NCI-H524 treated with DMSO at 0.1 percent for 48 hours (cell line): ENCODE results near the gene PIP4P1.
"Not testable (repeated sequence)": the region's sequence is repeated elsewhere in the genome, so short reads cannot be mapped to it uniquely, and the experiment has no call there.

Source experiments
- DNase-seq: peaks from one replicate; lab custom pipeline; 2025; lab: John Stamatoyannopoulos, UW

The PIP4P1 gene

GRCh38 chr14:20476776-20477175, 15.5 kb upstream of the PIP4P1 start:
- no peak for DNase-seq

- DNase-seq: no peak
Observed at GRCh38 chr14:20472536-20473169, 11.4 kb upstream of the PIP4P1 start.

GRCh38 chr14:20470603-20470901, 9.3 kb upstream of the PIP4P1 start:
- DNase-seq: no peak

GRCh38 chr14:20469890-20470602, 8.8 kb upstream of the PIP4P1 start:
- no peak for DNase-seq

- peak; percentile 91 for DNase-seq
Observed at GRCh38 chr14:20469242-20469889, 8.1 kb upstream of the PIP4P1 start, which contains the start of gene PNP. PNP (plus strand) TSS chr14:20469406; CDS start chr14:20469525, 119 bp downstream.

- no peak for DNase-seq
Observed at GRCh38 chr14:20468764-20469241, 7.6 kb upstream of the PIP4P1 start.

- no peak for DNase-seq
Observed at GRCh38 chr14:20460458-20461224, 593 bp downstream of the PIP4P1 start.

- DNase-seq: peak; percentile 72
Observed at GRCh38 chr14:20458031-20458789, 3.0 kb downstream of the PIP4P1 start.

- no peak for DNase-seq
Observed at GRCh38 chr14:20456971-20457370, 4.3 kb downstream of the PIP4P1 start.

GRCh38 chr14:20455355-20456300, 5.6 kb downstream of the PIP4P1 start:
- no peak for DNase-seq

GRCh38 chr14:20454516-20455354, 6.5 kb downstream of the PIP4P1 start, which contains the start of the genes APEX1 and OSGEP:
APEX1 (plus strand) TSS chr14:20455226; CDS start chr14:20455646, 420 bp downstream.
OSGEP (minus strand) TSS chr14:20454812; CDS start chr14:20454683, 129 bp downstream.
- peak; percentile 98 for DNase-seq

- not testable (repeated sequence) for DNase-seq
Observed at GRCh38 chr14:20452831-20453230, 8.4 kb downstream of the PIP4P1 start.

GRCh38 chr14:20446889-20447288, 14.3 kb downstream of the PIP4P1 start:
- DNase-seq: no peak

GRCh38 chr14:20443650-20444049, 17.6 kb downstream of the PIP4P1 start:
- not testable (repeated sequence) for DNase-seq

GRCh38 chr14:20441461-20441860, 19.8 kb downstream of the PIP4P1 start:
- no peak for DNase-seq

GRCh38 chr14:20440882-20441281, 20.4 kb downstream of the PIP4P1 start:
- no peak for DNase-seq

GRCh38 chr14:20440465-20440864, 20.8 kb downstream of the PIP4P1 start:
- no peak for DNase-seq

- DNase-seq: no peak
Observed at GRCh38 chr14:20438664-20439063, 22.6 kb downstream of the PIP4P1 start.

- no peak for DNase-seq
Observed at GRCh38 chr14:20436363-20436755, 24.9 kb downstream of the PIP4P1 start.
